HG02610 (cell line): ENCODE measurements around the gene CHID1.
A peak's percentile ranks its signal among the peaks of the same experiment; 100 is the strongest.

Experiments
- ATAC-seq: cut with Tn5 transposase; IDR thresholded peaks from one replicate; pipeline ENCODE4 v1.9.1; 2021; ENCODE audit warnings: mild to moderate bottlenecking, moderate library complexity; ENCODE audit not compliant: unreplicated experiment

The CHID1 gene

GRCh38 chr11:933142-933851 is 22.7 kb upstream of the CHID1 start:
- ATAC-seq = no peak

DNA sequence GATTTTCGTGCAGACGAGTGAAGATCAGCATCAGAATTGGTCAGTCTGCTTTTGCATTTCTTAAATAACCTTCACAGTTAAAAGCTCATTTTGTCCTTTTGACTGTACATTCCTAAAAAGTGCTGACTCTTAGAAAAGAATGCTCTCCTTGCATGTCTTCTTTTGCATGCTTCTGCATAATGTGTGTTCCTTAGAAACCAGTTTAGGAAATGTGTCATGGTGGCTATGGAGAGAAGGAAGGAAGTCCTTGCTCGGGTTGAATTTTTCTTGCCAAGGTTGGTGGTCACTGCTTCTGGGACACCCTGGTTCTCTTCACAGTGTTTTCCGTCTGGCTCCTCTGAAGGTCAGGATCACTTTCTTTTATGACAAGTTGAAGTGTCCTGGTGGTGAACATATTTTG is 21.8 kb upstream of the CHID1 start:
- ATAC-seq = no peak

DNA sequence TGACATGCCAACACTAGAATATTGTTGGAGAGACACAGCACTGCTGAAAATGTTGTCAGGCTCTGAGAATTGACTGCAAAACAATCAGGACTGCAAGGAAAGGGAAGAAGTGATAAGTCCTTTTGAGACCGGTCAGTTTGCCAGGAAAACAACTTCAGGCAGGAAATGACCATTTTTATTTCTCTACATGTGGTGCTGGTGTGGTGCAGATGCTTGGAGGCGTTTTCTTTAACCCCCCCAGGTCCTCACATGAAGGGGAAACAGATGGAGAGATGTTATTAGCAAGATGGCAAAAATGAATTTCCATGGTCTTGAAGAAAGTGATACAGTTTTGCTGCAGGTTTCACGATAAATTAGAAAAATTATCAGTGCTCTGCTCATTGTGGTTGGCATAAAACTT is 20.8 kb upstream of the CHID1 start:
- ATAC-seq = no peak

GRCh38 chr11:929405-929804 is 18.8 kb upstream of the CHID1 start:
- ATAC-seq = no peak

- ATAC-seq = no peak
Measured at GRCh38 chr11:928786-929185, 18.2 kb upstream of the CHID1 start.

DNA sequence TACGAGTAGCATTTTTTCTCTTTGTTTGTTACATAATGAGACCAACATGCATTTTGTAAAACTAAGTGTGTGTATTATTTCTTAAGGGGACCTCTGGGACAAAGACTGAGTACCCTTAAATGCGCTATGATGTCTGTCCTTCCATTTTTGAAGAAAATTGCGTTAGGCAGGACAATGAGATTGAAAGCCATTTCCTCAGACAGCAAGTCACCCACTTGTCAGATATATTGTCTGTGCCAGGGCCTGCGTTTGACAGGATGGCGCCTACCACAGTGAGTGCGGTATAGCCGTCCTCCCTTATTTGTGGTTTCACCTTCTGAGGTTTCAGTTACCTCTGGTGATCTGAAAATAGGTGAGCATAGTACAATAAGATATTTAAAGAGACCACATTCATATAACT is 17.3 kb upstream of the CHID1 start:
- no peak for ATAC-seq

DNA sequence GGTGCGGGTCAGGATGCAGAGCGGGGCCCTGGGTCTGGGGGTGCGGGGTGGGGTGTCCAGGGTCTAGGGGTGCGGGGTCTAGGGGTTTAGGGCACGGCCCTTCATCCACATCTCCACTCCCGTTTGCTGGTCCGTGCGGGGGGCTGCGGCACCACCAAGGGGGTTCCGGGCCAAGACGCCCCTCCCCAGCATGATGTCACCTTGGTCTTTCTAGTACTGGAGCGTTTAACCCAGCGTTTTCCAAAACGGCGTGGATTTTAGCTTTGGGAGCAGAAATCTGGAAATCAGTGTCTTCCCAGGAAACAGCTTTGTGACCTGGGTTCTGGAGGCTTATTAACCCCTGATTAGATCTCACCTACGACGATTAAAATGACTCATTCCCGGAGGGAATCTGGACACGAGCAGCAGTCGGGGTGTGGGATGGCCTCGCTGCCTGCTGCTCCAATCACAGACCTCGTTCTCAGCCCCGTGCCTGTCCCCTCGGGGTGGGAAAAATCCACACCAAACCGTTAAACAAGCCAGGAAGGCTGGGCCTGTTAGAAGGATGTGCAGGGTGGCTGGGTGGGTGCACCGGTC is 15.8 kb upstream of the CHID1 start:
- ATAC-seq = no peak

DNA sequence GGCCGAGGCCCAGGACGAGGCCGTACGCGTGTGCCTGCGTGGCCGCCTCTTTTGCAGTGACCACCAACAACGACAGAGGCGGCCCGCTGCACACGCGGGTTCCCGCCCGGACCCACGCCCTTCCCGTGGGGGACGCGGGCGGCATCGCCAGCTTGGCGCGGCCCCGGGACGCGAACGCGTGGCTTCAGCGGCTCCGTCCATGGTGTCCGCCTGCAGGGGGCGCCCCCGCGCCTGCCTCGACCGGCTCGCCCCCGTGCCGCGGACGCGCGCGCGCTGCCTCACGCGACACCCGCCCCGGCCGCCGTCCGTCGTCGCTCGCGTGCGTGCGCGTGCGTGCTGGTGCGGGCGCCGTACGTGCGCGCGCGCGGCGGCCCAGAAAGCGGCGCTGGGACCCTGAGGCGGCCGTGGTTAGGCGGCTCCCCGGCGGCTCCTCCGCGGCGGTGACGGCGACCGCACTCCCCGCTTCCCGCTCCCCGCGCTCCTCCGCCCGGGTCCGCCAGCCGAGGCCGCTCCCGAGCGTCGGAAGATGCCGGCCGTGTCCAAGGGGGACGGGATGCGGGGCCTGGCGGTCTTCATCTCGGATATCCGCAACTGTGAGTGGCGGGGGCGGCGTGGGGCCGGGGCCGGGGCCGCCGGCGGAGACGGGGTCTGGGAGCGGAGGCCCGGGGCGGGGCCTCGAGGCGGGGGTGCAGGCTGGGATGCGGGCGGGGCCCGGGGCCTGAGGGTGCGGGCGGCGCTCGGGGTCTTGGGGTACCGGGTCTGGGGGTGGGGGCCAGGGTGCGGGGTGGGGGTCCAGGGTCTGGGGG is 15.1 kb upstream of the CHID1 start, which contains the start of gene AP2A2:
AP2A2 (plus strand) TSS at position 375 of the 806 bp plus-strand sequence; CDS start at position 527, 152 bp downstream.
- peak; percentile 58 for ATAC-seq

GRCh38 chr11:925158-925495 is 14.5 kb upstream of the CHID1 start:
- no peak for ATAC-seq

- no peak for ATAC-seq
Measured at GRCh38 chr11:924406-925157, 14.0 kb upstream of the CHID1 start.

GRCh38 chr11:923691-924405 is 13.2 kb upstream of the CHID1 start:
- no peak for ATAC-seq

GRCh38 chr11:921921-922678 is 11.5 kb upstream of the CHID1 start:
- no peak for ATAC-seq

GRCh38 chr11:917426-917825 is 6.8 kb upstream of the CHID1 start:
- ATAC-seq = no peak

GRCh38 chr11:914747-915501 is 4.3 kb upstream of the CHID1 start:
- ATAC-seq = no peak

GRCh38 chr11:914204-914603 is 3.6 kb upstream of the CHID1 start:
- ATAC-seq = no peak

DNA sequence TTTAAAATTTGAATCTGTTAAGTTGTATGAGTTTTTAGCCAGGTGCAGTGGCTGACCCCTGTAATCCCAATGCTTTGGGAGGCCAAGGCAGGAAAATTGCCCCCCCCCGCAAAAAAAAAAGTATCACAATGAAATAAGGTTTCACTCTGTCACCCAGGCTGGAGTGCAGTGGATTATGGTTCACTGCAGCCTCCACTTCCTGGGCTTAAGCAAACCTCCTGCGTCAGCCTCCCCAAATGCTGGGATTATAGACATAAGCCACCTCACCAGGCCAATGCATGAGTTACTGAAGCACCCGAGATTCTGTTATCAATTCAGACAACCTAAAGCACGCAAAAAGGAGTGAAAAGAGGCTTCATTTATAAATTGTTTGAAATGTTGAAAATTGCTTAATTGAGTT is 2.4 kb upstream of the CHID1 start:
- no peak for ATAC-seq

GRCh38 chr11:912266-912665 is 1.7 kb upstream of the CHID1 start:
- no peak for ATAC-seq

GRCh38 chr11:911890-912219 is 1.2 kb upstream of the CHID1 start:
- no peak for ATAC-seq
